HepG2 (cell line): ENCODE data around the gene GNAZ. TPM values are rescaled to one million over a fixed set of nuclear protein-coding genes. Genes with fewer than 3 reads are reported as not detected.
A peak's percentile ranks its signal among the peaks of the same experiment; 100 is the strongest.

Experiments
- ELF1 ChIP-seq: sonication (generic); formaldehyde crosslinking; IDR thresholded peaks from 2 replicates; pipeline ENCODE4 v1.4.0; 2020; ENCODE audit warnings: missing genetic modification reagents
- GABPB1 ChIP-seq: IDR thresholded peaks from 2 replicates; pipeline ENCODE4 v1.6.1; 2016; ENCODE audit warnings: mild to moderate bottlenecking, missing genetic modification reagents, moderate library complexity, missing compliant biosample characterization
- HOXA9 ChIP-seq: sonication (generic); formaldehyde crosslinking; IDR thresholded peaks from 2 replicates; pipeline ENCODE4 v1.8.1; 2022; ENCODE audit warnings: missing genetic modification reagents, mild to moderate bottlenecking, moderate library complexity, borderline replicate concordance
- NKX3-1 ChIP-seq: sonication (generic); formaldehyde crosslinking; IDR thresholded peaks from 2 replicates; pipeline ENCODE4 v1.5.0; 2020; ENCODE audit warnings: missing genetic modification reagents
- PHF21A ChIP-seq: sonication (generic); formaldehyde crosslinking; IDR thresholded peaks from 2 replicates; pipeline ENCODE4 v1.5.0; 2020; ENCODE audit warnings: mild to moderate bottlenecking, missing genetic modification reagents
- SMAD1 ChIP-seq: sonication (generic); formaldehyde crosslinking; IDR thresholded peaks from 2 replicates; pipeline ENCODE4 v1.4.0; 2020; ENCODE audit warnings: missing genetic modification reagents, low read depth, mild to moderate bottlenecking, borderline replicate concordance
- SRSF9 ChIP-seq: fragments of 200-400 bp; formaldehyde crosslinking; IDR thresholded peaks from 2 replicates; pipeline ENCODE4 v1.6.1; 2018; ENCODE audit warnings: borderline replicate concordance, mild to moderate bottlenecking, low read depth, low read length; ENCODE audit not compliant: insufficient read depth, poor library complexity, severe bottlenecking
- STAG1 ChIP-seq: sonication (generic); formaldehyde crosslinking; IDR thresholded peaks from 2 replicates; pipeline ENCODE4 v1.4.0; 2020; ENCODE audit warnings: missing genetic modification reagents
- SYNCRIP ChIP-seq: fragments of 200-400 bp; formaldehyde crosslinking; IDR thresholded peaks from 2 replicates; pipeline ENCODE4 v1.6.1; 2018; ENCODE audit warnings: mild to moderate bottlenecking, low read depth, low read length; ENCODE audit not compliant: insufficient read depth
- ZBTB14 ChIP-seq: sonication (generic); formaldehyde crosslinking; IDR thresholded peaks from 2 replicates; pipeline ENCODE4 v1.4.0; 2020; ENCODE audit warnings: missing genetic modification reagents
- ZNF225 ChIP-seq: sonication (generic); formaldehyde crosslinking; IDR thresholded peaks from 2 replicates; pipeline ENCODE4 v1.4.0; 2020; ENCODE audit warnings: mild to moderate bottlenecking, missing genetic modification reagents
- ZNF510 ChIP-seq: sonication (generic); formaldehyde crosslinking; IDR thresholded peaks from 2 replicates; pipeline ENCODE4 v1.4.0; 2020; ENCODE audit warnings: low read depth, mild to moderate bottlenecking, missing genetic modification reagents
- ZNF549 ChIP-seq: sonication (generic); formaldehyde crosslinking; IDR thresholded peaks from 2 replicates; pipeline ENCODE4 v1.5.0; 2020; ENCODE audit warnings: missing genetic modification reagents
- ZNF598 ChIP-seq: sonication (generic); formaldehyde crosslinking; IDR thresholded peaks from 2 replicates; pipeline ENCODE4 v1.5.1; 2020; ENCODE audit warnings: mild to moderate bottlenecking, missing genetic modification reagents, borderline replicate concordance
- polyA plus RNA-seq, 8 experiments: library from polyadenylated mRNA; depleted of rRNA in 3 of 8; stranded (reverse) in 7 of 8; unstranded in 1 of 8; fragments of >200 nt; fragmentation: Illumina TruSeq in 4 of 8; extraction: Trizol in 4 of 8; gene quantifications; 2 replicates each; pipeline versions ENCODE4 v1.2.1 to v1.2.3, GENCODE V29; 2011 to 2016; ENCODE audit warnings: low read depth in 4 of 8, missing spikeins in 1 of 8, mixed read lengths in 1 of 8; ENCODE audit not compliant: insufficient read depth in 1 of 8
- total RNA-seq, 5 experiments: library from RNA; depleted of rRNA; stranded (reverse); fragments of >200 nt; fragmentation: Illumina TruSeq; extraction: Trizol; gene quantifications; 2 replicates each; pipeline ENCODE4 v1.2.3, GENCODE V29; 2016; ENCODE audit warnings: low read depth in 1 of 5
- TF ChIP-seq, protein P1 (sequence below): sonication (generic); formaldehyde crosslinking; IDR thresholded peaks from 2 replicates; pipeline ENCODE4 v1.9.0; 2021; ENCODE audit warnings: mild to moderate bottlenecking, missing genetic modification reagents
- TF ChIP-seq, protein P2 (sequence below): sonication (generic); formaldehyde crosslinking; IDR thresholded peaks from 2 replicates; pipeline ENCODE4 v1.5.0; 2020; ENCODE audit warnings: mild to moderate bottlenecking, missing genetic modification reagents, moderate library complexity
- TF ChIP-seq, protein P3 (sequence below): IDR thresholded peaks from 2 replicates; pipeline ENCODE4 v1.6.1; 2016

GNAZ gene
- total and polyA plus RNA-seq, 2 of the 13 experiments (the other 11 are each of a cell fraction or from before 2014, with no cell fraction given): 11.4 to 22.3 TPM

DNA sequence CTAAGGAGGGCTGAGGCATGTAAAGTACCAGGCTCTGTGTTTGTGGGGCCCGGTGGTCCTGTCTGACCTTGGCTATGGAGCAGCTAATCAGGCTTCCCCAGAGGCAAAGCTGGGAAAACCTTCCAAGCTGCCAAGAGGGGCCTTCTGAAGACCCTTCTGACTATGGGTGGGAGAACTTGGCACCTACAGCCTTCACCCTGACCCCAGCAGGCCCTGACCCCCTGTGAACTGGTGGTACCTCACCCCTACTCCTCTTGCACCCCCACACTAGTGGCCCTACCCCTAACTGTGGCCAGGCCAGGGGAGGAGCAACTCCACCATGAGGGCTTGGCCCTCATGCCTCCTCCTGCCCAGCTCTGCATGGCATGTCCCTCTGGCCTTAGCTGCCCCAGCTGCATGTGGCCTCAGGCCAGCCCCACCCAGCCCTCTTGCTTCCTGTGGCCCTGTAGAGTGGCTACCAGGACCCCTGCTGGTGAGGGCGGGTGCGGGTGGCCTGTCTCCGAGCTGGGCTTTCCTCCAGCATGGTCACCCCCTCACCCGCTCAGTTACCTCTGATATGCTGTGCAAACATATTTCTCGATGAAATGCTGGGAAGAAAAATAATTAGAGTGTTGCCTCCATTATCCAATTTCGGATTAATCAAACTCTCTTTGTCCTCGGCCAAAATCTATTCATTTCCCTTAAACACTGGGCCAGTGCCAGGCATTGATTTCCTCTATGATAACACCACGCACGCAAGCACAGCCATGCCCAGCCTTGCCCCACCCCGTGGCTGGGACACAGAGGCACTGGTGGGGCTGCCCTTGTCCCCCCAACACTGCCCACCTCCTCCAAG, 7.5 kb downstream of the GNAZ start (continued):
- TF ChIP-seq ZNF598 (no peak), GABPB1 (CRISPR knock-in tag) (peak; percentile 28; the same call in 1 of the 2 replicates), ZBTB14 (no peak), STAG1 (CRISPR knock-in tag) (0 out of 2 replicates have a peak, but pooled peaks have one; percentile 18), SMAD1 (no peak), ZNF549 (no peak), NKX3-1 (CRISPR knock-in tag) (no peak), PHF21A (CRISPR knock-in tag) (no peak), ELF1 (CRISPR knock-in tag) (no peak), ZNF225 (CRISPR knock-in tag) (no peak), SYNCRIP (no peak), HOXA9 (CRISPR knock-in tag) (no peak), ZNF510 (CRISPR knock-in tag) (no peak), SRSF9 (no peak)
- TF ChIP-seq, protein P1, sequence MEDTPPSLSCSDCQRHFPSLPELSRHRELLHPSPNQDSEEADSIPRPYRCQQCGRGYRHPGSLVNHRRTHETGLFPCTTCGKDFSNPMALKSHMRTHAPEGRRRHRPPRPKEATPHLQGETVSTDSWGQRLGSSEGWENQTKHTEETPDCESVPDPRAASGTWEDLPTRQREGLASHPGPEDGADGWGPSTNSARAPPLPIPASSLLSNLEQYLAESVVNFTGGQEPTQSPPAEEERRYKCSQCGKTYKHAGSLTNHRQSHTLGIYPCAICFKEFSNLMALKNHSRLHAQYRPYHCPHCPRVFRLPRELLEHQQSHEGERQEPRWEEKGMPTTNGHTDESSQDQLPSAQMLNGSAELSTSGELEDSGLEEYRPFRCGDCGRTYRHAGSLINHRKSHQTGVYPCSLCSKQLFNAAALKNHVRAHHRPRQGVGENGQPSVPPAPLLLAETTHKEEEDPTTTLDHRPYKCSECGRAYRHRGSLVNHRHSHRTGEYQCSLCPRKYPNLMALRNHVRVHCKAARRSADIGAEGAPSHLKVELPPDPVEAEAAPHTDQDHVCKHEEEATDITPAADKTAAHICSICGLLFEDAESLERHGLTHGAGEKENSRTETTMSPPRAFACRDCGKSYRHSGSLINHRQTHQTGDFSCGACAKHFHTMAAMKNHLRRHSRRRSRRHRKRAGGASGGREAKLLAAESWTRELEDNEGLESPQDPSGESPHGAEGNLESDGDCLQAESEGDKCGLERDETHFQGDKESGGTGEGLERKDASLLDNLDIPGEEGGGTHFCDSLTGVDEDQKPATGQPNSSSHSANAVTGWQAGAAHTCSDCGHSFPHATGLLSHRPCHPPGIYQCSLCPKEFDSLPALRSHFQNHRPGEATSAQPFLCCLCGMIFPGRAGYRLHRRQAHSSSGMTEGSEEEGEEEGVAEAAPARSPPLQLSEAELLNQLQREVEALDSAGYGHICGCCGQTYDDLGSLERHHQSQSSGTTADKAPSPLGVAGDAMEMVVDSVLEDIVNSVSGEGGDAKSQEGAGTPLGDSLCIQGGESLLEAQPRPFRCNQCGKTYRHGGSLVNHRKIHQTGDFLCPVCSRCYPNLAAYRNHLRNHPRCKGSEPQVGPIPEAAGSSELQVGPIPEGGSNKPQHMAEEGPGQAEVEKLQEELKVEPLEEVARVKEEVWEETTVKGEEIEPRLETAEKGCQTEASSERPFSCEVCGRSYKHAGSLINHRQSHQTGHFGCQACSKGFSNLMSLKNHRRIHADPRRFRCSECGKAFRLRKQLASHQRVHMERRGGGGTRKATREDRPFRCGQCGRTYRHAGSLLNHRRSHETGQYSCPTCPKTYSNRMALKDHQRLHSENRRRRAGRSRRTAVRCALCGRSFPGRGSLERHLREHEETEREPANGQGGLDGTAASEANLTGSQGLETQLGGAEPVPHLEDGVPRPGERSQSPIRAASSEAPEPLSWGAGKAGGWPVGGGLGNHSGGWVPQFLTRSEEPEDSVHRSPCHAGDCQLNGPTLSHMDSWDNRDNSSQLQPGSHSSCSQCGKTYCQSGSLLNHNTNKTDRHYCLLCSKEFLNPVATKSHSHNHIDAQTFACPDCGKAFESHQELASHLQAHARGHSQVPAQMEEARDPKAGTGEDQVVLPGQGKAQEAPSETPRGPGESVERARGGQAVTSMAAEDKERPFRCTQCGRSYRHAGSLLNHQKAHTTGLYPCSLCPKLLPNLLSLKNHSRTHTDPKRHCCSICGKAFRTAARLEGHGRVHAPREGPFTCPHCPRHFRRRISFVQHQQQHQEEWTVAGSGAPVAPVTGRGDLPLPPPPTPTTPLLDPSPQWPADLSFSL (CRISPR knock-in tag): no peak
- TF ChIP-seq, protein P2, sequence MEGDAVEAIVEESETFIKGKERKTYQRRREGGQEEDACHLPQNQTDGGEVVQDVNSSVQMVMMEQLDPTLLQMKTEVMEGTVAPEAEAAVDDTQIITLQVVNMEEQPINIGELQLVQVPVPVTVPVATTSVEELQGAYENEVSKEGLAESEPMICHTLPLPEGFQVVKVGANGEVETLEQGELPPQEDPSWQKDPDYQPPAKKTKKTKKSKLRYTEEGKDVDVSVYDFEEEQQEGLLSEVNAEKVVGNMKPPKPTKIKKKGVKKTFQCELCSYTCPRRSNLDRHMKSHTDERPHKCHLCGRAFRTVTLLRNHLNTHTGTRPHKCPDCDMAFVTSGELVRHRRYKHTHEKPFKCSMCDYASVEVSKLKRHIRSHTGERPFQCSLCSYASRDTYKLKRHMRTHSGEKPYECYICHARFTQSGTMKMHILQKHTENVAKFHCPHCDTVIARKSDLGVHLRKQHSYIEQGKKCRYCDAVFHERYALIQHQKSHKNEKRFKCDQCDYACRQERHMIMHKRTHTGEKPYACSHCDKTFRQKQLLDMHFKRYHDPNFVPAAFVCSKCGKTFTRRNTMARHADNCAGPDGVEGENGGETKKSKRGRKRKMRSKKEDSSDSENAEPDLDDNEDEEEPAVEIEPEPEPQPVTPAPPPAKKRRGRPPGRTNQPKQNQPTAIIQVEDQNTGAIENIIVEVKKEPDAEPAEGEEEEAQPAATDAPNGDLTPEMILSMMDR (CRISPR knock-in tag): peak; percentile 35; the same call in 1 of the 2 replicates
- TF ChIP-seq, protein P3, sequence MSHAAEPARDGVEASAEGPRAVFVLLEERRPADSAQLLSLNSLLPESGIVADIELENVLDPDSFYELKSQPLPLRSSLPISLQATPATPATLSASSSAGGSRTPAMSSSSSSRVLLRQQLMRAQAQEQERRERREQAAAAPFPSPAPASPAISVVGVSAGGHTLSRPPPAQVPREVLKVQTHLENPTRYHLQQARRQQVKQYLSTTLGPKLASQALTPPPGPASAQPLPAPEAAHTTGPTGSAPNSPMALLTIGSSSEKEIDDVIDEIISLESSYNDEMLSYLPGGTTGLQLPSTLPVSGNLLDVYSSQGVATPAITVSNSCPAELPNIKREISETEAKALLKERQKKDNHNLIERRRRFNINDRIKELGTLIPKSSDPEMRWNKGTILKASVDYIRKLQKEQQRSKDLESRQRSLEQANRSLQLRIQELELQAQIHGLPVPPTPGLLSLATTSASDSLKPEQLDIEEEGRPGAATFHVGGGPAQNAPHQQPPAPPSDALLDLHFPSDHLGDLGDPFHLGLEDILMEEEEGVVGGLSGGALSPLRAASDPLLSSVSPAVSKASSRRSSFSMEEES (CRISPR knock-in tag): no peak
